Measurements from ENCODE around the gene EYS.
A peak's percentile ranks its signal among the peaks of the same experiment; 100 is the strongest.

Gene EYS

DNA sequence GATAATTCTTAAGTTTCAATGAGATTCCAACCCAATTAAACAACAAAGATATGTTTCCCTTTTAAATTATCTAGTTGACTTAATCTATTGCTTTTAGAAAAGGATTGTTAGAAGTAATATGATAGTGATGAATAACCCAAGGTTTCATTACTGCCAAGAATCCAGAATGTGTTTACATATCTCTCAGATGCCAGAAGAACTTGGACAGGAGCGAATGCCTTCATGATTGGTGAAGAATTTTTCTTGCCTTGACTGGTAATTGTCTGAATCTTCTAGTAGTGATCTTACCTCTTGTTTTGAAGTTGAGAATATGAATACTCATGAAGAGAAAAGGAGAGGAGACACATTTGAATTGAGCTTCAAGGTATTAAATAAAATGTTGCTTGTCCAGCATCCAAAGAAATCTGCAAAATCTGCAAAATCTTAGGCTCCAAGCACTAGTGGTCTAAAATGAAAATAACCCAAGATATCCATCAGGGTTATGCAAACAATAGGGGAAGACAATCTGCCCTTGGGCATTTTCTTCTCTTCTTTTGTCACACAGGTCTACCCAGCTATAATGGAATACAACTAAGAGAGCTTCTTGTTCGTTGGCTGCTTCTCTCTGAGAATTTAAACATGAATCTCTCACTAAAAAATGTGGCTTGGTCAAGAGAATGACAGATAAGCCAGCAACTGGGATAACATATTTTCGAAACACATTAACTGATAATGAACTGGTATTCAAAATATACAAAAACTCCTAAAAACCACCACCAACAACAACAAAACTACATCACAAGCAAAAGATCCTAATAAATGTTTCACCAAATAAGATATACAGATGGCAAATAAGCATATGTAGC, 928.9 kb downstream of the EYS start:
- DNase-seq (ENCODE audit: low read depth, low spot score): peak; percentile 6
- H3K27ac ChIP-seq: no peak overlapping the region

DNA sequence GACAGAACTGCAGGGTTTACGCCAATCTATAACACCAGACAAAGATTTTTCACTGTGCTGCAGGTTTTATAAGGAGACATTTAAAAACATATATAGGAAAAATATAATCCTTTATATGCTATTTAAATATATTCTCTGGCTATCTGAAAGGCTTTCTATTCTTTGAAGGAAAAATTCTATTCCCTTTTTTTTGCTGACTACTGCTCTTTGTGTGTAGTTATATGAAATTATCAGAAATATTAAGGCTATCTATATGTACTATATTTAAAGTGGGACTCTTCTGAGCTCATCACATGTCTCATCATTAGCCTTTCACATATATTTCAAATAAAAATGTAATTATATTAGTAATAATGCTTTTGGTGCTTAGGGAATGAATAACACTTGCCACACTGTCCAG, 930.7 kb downstream of the EYS start:
- no peak for DNase-seq (ENCODE audit: low read depth, low spot score)
- H3K27ac ChIP-seq: no peak overlapping the region

DNA sequence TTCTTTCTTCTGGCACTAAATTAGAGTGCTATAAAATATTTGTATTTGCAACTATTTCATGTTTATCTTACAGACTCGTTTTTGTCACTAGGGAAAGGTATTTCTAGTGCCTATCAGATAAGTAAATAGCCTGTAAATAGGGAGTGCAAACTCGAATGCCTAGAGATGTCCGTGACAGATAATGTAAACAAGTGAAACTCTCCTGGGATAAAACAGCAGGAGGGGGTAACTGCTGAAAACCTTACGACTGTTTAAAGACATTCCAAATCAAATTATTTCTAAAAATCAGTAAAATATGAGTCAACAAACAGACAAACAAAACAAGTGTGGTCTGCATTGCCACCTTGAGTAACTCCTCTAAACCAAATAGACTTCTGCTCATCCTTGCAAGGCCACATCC, 932.1 kb downstream of the EYS start:
- no peak overlapping the region for H3K27ac ChIP-seq
- no peak for DNase-seq (ENCODE audit: low read depth, low spot score)

DNA sequence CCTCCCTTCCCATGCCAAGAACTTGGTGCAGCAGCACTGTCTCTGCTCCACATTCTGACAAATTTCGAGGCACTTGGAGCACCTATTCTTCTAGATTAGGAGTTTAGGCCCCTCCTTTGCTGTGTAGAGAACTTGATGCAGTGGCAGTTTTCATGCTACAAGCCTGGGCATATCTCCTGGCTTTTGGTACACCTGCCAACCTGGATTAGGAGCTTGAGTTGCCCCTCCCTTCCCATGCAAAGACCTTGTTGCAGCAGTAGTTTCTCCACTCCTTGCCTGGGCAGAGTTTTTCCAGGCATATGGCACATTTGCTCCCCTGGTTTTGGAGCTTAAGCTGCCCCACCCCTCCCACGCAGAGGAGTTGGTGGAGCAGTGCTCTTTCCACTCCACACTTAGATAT, 956.1 kb downstream of the EYS start:
- no peak overlapping the region for H3K27ac ChIP-seq
- peak; percentile 2 for DNase-seq (ENCODE audit: low read depth, low spot score)

DNA sequence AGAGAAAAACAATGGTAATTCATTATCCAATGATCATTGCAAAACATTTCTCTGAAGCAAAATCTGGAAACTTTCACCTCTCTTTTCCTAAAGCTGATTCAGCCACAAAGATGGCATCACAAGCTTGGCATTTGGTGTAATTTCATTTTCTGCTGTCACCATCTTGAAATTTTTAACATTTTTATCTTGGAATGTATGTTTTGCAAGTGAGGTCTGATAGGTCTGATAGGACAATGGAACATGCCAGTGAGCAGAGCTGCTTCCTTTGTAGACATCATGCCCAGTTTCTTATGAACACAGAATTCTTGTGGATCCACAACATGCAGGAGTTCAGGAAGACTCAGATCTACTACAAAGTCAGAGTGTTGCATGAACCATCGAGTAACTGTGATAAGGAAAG, 969.6 kb downstream of the EYS start:
- DNase-seq (ENCODE audit: low read depth, low spot score): no peak
- no peak overlapping the region for H3K27ac ChIP-seq

DNA sequence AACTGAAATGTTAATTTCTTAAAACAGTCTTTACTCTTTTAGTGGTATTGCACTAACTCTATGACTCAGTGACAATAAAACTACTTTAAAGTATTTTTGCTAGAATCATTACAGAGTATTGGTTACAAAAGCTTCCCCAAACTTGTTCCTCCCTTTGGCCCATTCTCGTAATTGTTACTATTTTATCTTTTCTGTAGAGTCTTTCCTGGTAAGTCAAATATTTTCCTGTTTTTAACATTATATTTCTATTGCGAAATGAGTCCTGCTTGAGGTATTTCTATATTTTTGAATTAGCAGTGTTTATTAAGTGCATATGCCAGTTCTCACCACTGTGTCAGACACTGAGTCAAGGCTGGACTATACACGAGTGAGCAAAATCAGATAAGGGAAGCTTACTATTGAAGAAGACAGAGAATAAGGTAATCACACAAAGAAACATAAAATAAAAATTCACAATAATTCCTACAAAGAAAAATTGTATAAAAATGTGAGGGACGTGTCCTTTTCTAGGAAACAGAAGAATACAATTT, 970.5 kb downstream of the EYS start:
- no peak overlapping the region for H3K27ac ChIP-seq
- no peak for DNase-seq (ENCODE audit: low read depth, low spot score)

DNA sequence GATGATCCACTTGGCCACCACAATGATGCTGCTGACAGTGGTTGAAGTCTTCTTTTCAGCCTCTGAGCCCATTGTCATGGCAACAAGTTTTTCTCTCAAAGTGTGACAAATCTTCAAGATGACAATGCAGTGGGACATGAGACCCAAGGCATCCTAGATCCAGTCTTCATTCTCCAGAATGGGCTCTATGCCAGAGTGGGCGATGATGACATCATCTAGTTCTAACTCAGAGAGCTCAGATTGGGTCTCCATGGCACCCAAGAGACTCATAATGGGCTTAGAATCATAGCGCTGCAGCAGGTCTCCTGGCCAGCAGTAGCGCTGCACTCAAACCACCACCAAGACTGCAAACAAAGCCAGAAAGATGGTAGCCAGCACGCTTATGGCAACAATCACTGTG, 973.6 kb downstream of the EYS start:
- H3K27ac ChIP-seq: no peak overlapping the region
- no peak for DNase-seq (ENCODE audit: low read depth, low spot score)

DNA sequence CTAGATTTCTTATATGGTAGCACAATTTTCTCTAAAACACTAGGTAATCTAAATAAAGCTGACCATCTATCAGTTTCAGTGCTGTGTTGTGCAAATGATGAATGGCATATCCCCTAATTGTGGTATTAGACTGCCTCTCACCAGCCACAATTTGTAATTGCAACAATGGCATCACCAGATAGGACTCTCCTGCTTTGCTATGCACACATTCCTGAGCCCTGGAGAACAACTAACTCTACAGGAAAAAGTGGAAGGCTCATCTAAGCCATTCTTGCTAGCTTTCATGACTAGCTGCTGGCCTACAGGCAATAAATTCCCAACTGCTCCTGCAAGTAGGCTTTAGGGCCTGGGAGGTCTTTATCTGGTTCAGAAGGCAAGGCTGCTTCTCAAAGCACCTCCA, 974.1 kb downstream of the EYS start:
- H3K27ac ChIP-seq: no peak overlapping the region
- DNase-seq (ENCODE audit: low read depth, low spot score): no peak

DNA sequence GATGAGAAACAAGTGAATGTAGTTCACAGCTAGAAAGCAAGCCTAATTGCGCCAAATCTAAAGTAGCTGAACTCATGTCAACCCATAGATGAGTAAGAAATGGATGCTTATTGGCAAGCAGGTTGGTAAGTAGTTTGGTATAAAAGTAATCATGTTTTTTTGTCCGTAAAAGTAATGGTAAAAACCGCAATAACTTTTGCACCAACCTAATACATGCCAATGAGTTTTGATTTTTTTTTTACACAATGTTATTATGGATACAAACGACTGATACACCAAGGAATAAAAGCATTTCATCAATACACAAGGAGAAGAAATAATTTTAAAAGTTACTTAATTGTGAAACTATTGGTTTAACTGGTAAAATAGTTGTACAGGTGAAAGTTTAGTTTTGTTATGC, 977.5 kb downstream of the EYS start:
- DNase-seq (ENCODE audit: low read depth, low spot score): no peak
- no peak overlapping the region for H3K27ac ChIP-seq

DNA sequence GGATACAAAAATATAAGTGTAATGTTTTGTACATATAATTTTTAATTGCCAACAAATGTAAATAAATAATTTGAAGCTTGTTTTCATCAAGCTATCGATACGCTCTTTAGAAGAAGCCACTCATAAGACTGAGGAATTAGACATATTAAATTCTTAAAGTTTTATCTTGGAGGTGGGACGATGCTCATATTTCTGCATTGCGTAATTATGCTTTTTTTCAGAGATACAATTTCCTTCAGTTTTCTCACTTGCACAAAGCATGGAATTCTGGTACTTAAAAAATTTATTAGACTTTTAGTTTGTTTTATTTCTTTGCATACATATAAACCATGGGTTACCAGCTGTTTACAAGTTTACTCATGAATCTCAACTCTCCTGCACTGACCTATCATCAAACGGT, 980.0 kb downstream of the EYS start:
- no peak for DNase-seq (ENCODE audit: low read depth, low spot score)
- H3K27ac ChIP-seq: no peak overlapping the region

DNA sequence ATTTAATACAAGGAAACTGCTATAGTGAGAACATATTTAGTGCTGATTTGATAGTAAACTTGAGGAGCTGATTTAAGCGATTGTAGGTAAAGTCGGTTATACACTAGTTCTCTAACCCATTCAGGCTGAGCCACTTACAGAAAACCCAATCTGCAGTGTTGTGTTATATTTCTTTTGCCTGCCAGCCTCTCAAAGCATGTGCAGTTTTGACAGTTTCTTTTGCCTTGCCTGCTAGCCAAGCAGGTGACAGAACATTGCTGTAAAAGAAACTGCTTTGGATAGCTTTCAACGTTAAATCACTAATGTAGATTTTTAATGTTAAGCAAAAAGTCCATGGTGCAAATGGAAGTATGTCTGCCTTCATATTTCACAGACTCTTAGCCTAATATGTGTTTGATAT, 982.9 kb downstream of the EYS start:
- H3K27ac ChIP-seq: no peak overlapping the region
- no peak for DNase-seq (ENCODE audit: low read depth, low spot score)

DNA sequence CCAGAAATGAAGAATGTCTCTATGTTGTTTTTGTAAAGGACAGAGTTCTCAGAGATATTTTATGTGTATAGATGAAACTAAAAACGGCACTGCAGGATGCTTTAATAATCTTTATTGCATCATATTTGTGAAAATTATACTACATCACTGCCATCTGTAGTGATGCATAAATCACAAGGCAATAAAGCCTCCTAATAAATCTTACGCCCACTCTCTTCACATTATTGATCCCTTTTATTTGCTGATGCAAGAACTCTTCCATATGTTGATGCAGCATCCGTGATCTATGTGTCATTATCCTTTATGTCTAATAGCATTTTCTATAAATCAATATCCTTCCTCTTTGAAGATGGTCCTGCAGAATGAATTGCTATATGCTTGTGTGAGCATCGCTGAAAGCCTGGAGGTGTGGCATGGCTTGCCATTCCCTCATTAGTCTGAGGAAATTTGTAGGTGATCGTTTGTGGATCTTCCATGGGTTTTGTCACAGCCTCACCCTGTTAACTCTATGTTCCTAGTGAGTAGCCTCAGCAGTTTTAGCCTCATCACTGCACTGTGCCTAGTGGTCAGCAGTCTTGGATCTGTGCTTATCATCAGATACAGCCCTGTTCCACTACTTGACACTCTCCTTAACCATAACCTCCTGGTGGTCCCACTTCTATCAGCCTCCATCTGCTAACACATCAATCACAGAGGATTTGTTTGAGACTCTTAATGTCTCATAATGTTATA, 983.5 kb downstream of the EYS start:
- DNase-seq (ENCODE audit: low read depth, low spot score): no peak
- H3K27ac ChIP-seq: no peak overlapping the region

DNA sequence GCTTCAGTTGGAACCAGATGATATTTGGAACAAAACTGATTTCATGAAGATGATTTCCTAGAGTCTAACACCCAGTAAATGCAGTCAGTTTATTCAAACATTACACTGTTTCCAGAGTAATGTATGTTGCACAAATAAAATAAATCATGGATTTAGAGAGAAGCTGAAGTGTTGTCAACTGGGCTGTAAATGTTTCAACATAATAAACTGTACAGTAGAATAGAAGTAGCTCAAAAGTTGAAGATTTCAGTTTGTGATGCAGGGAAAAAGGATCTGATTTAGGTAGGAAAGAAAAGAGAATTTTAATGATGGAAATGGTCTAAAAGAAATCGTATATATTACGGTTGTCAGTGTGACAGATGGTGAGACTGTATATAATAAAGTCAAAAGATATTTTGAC, 985.2 kb downstream of the EYS start:
- no peak for DNase-seq (ENCODE audit: low read depth, low spot score)
- no peak overlapping the region for H3K27ac ChIP-seq

DNA sequence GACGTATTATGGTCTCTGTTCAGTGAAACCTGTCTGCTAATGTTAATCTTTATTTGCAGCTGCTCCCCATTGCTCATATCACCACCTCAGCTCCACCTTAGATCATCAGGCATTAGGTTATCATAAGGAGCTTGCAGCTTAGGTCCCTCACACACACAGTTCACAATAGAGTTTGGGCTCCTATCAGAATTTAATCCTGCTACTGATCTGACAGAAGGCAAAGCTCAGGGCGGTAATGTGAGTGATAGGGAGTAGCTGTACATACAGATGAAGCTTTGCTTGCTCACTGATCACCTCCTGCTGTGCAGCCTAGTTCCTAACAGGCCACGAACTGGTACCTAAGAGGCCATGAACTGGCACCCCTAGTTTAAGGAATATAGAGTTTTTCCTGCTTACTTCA, 989.7 kb downstream of the EYS start:
- no peak overlapping the region for H3K27ac ChIP-seq
- DNase-seq (ENCODE audit: low read depth, low spot score): no peak

DNA sequence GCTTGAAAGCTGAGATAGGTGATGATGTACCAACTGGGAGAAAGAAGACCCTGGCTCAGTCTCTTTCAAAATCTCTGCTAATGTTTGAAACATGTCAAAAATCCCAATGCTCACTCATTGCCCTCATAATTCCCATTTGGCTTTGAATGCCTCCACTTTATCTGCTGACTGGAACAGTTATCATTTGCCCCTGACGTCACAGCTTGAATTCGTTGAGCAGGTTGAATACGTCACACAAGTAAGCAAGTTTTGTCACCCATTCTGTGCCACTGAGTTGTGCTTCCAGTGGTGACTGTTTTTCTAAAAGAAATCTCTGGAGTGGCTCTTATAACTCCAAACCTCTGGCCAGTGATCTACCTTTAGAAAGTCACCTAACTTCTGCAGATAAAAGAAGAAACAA, 991.4 kb downstream of the EYS start:
- no peak for DNase-seq (ENCODE audit: low read depth, low spot score)
- H3K27ac ChIP-seq: no peak overlapping the region

DNA sequence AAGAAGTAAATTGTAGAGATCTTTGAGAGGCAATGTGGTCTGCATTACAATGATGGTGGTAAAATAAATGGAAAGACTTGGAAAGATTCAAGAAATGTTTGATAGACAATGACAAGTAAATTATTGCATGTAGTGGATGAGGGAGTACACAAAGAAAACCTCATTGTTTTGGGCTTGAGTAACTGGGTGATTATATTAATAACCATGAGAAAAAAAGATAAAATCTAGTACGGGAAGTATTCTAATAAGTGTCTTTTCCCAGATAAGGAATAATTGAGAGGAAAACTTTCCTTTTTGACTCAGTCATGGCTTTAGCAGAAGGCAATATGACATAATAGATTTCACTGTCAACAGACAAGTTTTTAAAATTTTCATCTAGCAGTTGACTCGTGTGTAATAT, 993.0 kb downstream of the EYS start:
- H3K27ac ChIP-seq: no peak overlapping the region
- DNase-seq (ENCODE audit: low read depth, low spot score): no peak

DNA sequence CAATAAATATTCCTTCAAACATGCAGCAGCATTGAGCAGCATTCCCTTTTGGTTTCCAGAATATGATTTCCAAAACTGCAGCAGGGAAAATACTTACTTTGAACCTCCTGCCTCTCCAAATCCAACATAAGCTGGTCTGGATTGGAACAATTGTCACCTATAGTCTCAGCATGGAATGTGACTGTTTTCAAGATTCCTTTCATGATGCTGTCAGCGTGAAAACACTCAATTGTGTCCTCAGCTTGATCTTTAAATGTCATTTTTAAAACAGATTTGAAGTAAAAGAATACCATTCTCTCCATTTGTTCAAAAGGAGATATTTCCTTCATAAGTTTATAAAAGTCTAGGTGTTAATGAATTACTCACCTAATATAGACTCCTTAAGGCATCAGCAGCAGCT, 993.9 kb downstream of the EYS start:
- DNase-seq (ENCODE audit: low read depth, low spot score): no peak
- H3K27ac ChIP-seq: no peak overlapping the region

DNA sequence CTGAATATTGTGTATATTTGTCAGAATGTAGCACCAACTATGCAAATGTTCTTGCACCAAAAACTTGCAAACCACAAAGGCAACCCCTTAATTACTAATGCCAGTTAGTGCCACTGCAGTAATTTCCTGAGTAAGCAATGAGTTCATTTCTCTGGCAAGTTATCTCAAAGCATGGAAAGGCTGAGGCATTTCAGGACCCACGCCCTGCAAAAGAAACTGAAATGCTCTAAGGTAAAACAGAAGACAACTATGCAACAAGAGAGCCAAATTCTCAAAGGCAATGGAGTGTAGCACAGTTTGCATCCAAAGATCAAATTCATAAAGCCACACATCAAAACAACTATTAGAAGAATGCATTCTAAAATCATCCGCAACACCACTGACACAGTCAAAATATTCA, 994.4 kb downstream of the EYS start:
- no peak overlapping the region for H3K27ac ChIP-seq
- DNase-seq (ENCODE audit: low read depth, low spot score): no peak

DNA sequence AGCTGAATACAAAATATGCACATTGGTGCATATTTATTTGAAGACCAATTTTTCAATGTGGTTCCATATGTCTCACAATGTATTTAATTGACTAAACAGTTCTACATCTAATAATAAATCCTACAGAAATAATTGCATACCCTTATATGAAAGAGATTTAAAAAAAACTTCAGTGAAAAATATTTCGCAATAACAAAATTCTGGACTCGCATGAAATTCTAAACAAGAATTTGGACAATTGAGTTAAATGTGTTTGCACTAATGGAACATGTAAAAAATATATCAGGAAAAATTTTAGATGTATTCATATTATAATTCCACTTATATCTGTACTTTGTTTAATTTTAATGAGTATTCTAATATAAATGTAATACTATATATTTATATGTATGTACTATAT, 1003.1 kb downstream of the EYS start:
- no peak for DNase-seq (ENCODE audit: low read depth, low spot score)
- no peak overlapping the region for H3K27ac ChIP-seq

DNA sequence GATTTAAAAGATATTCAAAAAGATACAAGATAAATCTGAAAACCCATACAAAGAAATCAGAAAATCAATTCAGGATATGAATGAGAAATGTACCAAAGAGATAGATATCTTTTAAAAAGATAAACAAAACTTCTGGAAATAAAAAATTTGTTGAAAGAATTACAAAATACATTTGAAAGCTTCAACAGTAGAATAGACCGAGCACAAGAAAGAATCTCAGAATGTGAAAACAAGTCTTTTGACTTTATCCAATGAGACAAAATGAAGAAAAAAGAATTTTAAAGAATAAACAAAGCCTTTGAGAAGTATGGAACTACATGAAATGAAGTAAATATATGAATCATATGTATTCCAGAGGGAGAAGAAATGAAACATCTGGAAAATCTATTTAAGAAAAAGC, 1011.0 kb downstream of the EYS start:
- H3K27ac ChIP-seq: no peak overlapping the region
- no peak for DNase-seq (ENCODE audit: low read depth, low spot score)

DNA sequence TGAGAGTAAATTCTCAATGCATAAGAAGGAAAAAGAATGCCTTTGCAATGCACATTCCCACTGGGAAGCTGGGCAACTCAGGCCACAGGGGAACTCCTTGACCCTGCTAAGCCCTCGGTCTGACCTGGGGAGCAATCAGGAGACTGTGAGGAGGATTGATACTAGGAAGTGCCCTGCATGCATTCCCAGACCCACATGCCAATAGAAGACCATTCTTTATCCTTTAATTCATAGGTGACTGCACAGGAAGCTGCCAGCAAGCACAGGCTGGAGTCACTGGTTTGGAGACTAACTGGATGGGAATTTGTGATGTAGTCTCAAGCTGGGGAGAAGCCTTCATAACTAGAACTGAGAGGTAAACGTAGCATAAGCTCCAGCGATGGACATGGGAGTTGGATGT, 1012.7 kb downstream of the EYS start:
- H3K27ac ChIP-seq: no peak overlapping the region
- no peak for DNase-seq (ENCODE audit: low read depth, low spot score)

DNA sequence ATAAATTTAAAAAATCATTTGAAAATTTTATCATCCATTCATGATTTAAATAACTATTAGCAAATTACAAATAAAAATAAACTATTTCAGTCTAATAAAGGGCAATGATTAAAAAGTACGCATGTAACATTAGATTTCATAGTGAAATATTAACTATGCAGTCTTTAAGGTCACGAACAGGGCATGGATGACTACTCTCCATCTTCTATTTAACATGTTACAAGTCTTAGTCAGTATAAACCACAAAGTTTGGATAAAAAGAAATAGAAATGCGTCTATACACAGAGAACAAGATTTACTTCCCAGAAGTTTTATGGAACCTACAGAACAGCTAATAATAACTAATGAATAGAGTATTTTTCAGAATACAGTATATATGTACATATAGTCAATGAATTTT, 1016.0 kb downstream of the EYS start:
- no peak for DNase-seq (ENCODE audit: low read depth, low spot score)
- H3K27ac ChIP-seq: no peak overlapping the region

Data from epithelial cell of prostate (primary cell).